ENCODE data around the gene RNF114.
"Not testable (repeated sequence)": the region's sequence is repeated elsewhere in the genome, so short reads cannot be mapped to it uniquely, and the experiment has no call there.

Gene RNF114

DNA sequence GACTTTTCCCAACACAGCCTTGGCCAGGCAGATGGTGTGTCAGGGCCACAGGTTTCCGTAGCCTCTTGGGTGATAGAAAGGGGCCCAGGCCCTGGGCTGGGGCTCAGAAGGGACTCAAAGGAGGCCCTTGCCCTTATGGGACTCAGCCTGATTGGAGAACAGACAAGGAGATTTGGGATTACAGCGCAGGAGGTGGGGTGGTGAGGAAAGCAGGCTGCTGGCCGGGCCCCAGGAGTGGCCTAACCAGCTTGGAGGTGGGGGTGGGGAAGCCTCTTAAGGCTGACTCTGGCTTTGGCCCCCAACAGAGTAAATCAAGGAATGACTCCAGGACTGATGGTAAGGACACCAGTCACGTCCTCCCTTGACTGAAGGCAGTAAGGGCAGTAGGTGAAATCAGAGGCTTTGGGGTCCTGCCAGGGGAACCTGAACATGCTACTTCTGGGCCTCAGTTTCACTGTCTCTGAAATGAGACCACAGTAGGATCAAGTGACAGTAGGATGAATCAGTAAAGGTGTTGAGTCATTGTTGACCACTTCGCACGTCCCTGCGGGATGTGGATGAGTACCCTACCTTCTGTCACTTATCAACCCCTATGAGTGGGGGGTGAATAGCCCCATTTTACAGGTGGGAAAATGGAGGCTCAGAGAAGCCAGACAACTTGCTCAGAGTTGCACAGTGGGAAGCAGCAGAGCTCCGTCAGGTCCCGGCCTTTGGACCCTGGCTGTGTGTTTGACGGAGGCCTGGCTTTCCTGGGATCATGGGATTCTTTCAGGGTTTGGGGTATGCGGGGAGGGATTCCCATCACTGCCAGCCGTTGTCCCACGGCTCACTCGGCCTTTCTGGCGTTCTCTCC lies 51.0 kb downstream of the RNF114 start:
- no peak for DNase-seq

DNA sequence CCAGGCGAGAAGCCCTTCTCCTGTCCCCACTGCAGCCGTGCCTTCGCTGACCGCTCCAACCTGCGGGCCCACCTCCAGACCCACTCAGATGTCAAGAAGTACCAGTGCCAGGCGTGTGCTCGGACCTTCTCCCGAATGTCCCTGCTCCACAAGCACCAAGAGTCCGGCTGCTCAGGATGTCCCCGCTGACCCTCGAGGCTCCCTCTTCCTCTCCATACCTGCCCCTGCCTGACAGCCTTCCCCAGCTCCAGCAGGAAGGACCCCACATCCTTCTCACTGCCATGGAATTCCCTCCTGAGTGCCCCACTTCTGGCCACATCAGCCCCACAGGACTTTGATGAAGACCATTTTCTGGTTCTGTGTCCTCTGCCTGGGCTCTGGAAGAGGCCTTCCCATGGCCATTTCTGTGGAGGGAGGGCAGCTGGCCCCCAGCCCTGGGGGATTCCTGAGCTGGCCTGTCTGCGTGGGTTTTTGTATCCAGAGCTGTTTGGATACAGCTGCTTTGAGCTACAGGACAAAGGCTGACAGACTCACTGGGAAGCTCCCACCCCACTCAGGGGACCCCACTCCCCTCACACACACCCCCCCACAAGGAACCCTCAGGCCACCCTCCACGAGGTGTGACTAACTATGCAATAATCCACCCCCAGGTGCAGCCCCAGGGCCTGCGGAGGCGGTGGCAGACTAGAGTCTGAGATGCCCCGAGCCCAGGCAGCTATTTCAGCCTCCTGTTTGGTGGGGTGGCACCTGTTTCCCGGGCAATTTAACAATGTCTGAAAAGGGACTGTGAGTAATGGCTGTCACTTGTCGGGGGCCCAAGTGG lies 51.9 kb downstream of the RNF114 start:
- no peak for DNase-seq

DNA sequence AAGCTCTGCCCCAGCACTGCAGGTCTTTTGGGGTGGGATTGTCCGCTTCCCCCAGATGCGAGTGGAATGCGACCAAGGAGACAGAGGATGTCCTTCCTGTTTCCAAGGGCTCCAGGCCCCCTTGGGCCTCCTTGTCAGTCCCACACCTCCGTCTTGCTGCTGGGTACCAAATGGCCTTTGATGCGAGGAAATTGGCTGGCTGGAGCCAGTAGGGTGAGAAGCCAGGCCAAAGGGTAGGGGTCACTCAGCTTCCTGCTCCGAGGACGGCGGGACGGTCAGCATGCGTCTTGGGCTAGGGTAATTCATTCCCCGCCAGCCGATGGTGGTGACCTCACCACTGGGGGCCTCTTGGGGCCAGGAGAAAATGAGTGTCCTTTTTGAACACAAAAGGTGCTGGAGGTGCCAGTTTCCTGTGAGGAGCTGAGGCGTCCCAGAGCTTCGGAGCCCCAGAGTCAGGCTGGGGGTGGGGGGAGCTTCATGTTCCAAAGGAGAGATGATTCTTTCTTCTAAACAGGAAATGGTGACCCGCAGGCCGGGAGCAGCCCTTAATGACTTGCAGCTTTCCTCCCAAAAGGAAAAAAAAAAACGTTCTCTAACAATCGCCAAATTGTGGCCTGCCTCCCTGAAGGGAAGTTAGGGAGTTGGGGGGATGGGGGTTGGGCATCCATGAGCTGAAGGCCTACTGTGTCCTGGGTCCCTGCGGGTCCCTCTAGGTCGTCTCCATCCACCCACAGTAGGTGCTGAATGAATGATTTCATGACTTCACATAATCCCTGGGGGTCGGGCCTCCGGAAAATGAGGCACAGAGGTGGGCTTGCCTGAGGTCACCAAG lies 53.3 kb downstream of the RNF114 start:
- DNase-seq = peak; percentile 46

DNA sequence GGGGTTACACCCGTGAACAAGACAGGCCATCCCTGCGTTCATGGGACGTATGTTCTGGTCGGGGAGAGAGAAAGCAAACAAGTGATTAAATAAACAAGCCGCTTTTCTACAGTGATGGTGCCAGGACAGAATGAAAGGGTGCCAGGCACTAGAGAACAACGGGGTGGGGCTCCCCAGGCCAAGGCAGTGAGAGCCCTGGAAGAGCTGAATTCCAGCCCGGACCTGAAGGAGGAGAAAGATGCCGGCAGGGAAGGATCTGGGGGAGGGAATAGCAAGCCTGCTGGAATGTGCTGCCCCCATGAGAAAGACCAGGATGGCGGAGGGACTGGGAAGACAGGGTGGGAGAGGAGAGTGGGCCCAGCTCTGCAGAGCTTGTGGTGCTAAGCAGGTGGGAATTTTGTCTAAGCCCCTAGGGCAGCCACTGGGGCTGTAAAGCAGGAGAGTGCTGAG lies 54.1 kb downstream of the RNF114 start:
- no peak for DNase-seq

DNA sequence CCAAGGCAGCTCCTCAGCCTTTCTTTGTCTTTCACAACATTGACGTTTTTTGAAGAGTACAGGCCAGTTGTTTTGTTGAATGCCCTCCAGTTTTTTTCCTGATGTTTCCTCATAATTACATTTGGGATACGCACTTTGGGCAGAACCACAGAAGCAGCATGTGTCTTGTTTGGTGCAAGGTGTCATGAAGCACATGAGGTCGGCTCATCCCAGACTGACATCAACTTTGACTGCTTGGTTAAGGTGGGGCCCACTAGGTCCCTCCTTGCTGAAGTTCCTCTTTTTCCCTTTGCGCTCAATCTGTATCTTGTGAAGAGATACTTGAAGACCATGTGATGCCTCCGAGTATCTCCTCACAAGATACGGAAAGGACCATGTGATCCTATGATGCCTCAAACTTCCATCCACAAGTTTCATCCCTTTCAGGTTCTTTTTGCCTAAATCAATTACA lies 57.1 kb downstream of the RNF114 start:
- peak; percentile 82 for DNase-seq

DNA sequence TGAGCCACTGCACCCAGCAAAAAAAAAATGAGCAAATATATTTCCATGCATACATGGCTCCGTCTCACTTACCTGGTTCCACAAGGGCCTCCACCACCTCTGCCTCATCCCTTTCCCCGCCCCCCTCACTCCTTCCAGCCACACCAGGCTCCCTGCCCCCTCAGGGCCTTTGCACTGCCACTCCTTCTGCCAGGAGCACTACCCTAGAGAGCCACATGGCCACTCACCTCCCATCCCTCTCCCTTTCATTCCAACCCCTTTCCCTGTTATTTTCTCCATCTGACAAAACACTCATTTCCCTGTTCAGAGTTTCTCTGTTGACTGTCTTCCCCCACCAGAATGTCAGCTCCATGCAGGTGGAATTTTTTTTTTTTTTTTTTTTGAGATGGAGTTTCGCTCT lies 59.4 kb downstream of the RNF114 start:
- no peak for DNase-seq

DNA sequence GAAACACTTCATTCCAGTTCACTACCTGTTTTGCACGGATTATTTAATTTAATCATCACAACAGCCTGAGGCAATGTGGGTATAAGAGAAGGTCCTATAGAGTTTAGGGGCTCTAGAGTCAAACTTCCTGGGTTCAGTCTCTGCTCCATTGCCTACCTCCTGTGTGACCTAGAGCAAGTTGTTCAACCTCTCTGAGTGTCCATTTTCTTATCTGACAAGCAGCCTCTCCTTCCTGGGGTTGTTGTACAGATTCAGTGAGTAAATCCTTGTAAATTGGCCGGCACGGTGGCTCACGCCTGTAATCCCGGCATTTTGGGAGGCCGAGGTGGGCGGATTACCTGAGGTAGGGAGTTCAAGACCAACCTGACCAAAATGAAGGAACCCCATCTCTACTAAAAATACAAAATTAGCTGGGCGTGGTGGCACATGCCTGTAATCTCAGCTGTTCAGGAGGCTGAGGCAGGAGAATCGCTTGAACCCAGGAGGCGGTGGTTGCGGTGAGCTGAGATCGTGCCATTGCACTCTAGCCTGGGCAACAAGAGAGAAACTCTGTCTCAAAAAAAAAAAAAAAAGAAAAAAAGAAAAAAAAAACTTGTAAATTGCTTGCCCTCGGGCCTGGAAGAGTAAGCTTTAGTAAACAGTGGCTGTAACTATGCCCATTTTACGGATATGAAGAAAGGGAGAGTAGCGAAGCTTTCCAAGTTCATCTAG lies 62.4 kb downstream of the RNF114 start:
- not testable (repeated sequence) for DNase-seq

DNA sequence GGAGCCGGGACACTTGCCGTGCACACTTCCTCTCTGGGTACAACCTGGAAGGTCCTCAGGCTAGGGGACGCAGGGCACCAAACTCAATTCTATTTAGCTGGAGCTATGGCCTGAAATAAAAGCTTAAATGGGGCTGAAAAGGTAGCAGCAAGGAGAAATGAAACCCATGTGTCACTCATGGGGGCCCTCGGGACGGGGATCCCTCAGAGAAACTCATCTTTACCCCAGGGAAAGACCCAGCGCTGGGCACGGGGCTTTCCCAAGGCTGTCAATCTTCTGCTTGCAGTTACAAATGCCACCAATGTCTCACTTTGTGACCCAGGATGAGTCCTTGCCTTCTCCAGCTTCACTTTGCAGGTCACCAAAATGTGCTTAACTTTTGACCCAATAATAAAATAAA lies 63.1 kb downstream of the RNF114 start:
- DNase-seq = no peak

DNA sequence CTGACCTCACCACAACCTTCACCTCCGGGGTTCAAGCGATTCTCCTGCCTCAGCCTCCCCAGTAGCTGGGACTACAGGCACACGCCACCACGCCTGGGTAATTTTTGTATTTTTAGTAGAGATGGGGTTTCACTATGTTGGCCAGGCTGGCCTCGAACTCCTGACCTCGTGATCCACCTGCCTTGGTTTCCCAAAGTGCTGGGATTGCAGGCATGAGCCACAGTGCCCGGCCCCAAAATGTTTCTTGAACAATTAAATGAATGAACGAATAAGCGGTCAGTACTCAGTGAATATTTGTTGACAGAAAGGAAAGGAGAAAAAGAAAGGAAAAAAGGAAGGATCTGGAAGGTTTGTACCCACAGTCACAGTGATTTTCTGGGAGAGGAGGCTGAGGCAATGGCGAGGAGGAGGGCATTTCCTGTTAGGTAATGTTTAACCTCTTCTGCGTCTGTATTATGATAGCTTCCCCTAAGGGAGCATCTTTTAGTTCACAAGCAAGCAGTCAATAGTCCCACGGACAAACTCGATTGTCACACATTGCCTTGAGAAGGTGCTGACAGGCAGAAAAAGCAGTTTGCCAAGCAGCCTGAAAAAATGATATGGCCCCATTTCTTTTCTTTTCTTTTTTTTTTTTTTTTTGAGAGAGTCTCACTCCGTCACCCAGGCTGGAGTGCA lies 64.5 kb downstream of the RNF114 start:
- DNase-seq = not testable (repeated sequence)

DNA sequence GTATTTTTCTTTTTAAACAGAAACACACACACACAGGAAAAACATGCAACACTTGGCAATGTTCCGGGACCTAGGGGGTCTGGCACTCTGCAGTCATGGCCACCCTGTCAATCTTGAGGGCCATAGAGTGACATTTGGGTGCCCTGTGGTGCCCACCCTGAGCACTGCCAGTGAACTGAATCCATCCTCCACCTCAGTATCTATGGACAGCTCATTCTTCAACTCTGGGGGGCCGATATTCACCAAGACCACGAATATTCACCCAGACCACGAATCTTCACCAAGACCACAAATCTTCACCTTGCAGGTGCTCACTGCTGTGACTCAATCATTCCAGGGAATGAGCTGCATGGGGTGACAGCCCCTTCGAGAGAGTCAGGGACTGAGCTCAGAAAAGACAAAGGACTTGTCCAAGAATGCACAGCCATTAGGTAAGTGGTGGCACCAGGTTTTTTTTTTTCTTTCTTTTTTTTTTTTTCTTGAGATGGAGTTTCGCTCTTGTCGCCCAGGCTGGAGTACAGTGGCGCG lies 65.7 kb downstream of the RNF114 start:
- DNase-seq = no peak

DNA sequence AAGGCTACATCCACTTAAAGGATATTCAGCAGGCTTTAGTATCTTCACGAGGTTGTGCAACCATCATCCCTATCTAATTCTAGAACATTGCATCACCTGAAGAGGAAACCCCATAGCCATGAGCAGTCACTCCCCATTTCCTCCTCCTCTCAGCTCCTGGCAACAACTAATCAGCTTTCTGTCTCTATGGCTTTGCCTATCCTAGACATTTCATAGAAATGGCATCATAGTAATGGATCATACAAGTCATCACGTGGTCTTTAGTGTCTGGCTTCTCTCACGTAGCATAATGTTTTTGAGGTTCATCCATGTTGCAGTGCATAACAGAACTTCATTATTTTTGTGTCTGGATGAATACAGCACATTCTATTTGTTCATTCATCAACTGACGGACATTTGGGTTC lies 67.1 kb downstream of the RNF114 start:
- peak; percentile 81 for DNase-seq
